ENCODE data around the gene SIGLEC9.
"Not testable (repeated sequence)": the region's sequence is repeated elsewhere in the genome, so short reads cannot be mapped to it uniquely, and the experiment has no call there.

SIGLEC9 gene

DNA sequence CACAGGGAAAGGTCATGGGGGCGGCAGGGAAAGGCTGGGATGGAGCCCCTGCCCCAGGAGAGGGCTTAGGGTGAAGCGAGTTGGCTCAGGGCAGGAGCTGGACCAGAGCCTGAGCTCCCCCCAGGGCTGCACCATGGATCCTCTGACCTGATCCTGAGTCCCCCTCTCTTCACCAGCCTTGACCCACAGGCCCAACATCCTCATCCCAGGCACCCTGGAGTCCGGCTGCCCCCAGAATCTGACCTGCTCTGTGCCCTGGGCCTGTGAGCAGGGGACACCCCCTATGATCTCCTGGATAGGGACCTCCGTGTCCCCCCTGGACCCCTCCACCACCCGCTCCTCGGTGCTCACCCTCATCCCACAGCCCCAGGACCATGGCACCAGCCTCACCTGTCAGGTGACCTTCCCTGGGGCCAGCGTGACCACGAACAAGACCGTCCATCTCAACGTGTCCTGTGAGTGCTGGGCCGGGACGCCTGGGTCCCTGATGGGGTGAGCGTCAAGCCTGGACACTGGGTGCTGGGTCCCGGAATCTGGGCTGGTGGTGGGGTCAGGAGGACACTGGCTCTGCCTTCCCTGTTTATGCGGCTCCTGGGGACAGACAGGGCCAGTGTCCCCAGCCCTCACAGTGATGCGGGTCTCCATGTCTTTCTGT is 842 bp downstream of the SIGLEC9 start:
- no peak for DNase-seq

DNA sequence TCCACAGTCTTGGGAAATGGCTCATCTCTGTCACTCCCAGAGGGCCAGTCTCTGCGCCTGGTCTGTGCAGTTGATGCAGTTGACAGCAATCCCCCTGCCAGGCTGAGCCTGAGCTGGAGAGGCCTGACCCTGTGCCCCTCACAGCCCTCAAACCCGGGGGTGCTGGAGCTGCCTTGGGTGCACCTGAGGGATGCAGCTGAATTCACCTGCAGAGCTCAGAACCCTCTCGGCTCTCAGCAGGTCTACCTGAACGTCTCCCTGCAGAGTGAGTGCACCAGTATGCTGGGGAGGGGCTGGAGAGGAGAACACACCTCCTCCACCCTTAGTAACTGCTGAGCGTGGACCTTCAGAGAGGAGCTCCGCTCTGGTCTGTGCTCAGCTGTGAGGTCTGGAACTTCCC is 2.3 kb downstream of the SIGLEC9 start:
- DNase-seq = no peak

GRCh38 chr19:51127755-51128154 is 3.0 kb downstream of the SIGLEC9 start:
- peak; percentile 60 for DNase-seq

- DNase-seq = no peak
Observed at GRCh38 chr19:51128227-51128626, 3.5 kb downstream of the SIGLEC9 start.

DNA sequence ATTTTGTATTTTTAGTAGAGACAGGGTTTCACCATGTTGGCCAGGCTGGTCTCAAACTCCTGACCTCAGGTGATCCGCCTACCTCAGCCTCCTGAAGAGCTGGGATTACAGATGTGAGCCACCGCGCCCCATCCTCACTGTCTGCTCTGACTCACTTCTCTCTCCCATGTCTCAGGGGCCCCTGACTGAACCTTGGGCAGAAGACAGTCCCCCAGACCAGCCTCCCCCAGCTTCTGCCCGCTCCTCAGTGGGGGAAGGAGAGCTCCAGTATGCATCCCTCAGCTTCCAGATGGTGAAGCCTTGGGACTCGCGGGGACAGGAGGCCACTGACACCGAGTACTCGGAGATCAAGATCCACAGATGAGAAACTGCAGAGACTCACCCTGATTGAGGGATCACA is 5.0 kb downstream of the SIGLEC9 start:
- no peak for DNase-seq

- DNase-seq = peak; percentile 73
Observed at GRCh38 chr19:51131780-51132680, 7.3 kb downstream of the SIGLEC9 start.

GRCh38 chr19:51135004-51135403 is 10.3 kb downstream of the SIGLEC9 start:
- no peak for DNase-seq

GRCh38 chr19:51135986-51136762 is 11.5 kb downstream of the SIGLEC9 start:
- DNase-seq = no peak

GRCh38 chr19:51136851-51137551 is 12.3 kb downstream of the SIGLEC9 start:
- peak; percentile 43 for DNase-seq

DNA sequence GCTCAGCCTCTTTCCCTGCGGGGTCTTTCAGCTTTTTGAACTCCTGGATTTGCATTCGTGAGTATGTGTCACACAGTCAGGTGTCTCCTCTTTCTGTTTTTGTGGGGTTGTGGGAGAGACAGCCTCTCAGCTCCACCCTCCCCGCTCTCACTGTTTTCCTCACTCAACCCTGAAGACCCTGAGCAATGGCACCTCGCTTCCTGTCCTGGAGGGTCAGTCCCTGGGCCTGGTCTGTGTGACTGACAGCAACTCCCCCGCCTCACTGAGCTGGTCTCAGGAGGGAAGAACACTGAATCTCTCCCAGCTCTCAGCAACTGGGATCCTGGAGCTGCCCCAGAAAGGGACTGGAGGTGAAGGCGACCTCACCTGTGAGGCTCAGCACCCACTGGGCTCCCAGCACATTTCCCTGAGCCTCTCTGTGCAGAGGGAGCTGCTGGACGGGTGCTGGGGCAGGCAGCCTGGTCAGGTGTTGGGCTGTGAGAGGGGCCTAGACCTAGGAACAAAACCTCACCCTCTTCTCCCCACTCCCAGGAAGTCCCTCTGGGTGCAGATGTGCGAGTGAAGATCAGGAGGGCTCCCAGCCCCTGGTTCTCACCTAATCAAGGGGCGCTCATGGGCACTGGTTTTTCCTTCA is 13.2 kb downstream of the SIGLEC9 start:
- no peak for DNase-seq

DNA sequence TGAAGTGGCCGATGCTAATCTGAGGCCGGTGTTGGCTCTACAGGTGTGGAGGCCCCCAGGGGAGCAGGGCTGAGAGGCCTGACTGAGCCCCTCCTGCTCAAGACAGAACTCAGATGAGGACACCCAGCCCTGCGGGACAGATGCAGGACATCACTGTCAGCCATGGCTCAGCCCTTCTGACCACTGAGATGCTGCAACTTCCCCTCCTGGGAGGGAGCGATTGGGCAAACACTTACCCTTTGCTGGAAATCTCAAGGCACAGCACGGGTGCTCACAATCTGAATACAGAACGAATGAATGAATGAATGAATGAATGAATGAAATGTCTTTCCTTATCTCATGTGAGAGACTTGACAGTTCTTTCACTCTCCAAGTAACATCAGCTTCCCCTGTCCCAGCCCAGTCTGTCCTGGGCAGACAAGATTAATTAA is 13.9 kb downstream of the SIGLEC9 start:
- no peak for DNase-seq

GRCh38 chr19:51139299-51140014 is 14.8 kb downstream of the SIGLEC9 start:
- no peak for DNase-seq

GRCh38 chr19:51140441-51140840 is 15.7 kb downstream of the SIGLEC9 start:
- DNase-seq = no peak

GRCh38 chr19:51141181-51141580 is 16.5 kb downstream of the SIGLEC9 start:
- DNase-seq = no peak

GRCh38 chr19:51142119-51142518 is 17.4 kb downstream of the SIGLEC9 start, which contains the start of gene SIGLEC7:
Gene SIGLEC7, plus strand, starts transcription at chr19:51142301. Its CDS starts 69 bp downstream, at chr19:51142370.
- DNase-seq = no peak

DNA sequence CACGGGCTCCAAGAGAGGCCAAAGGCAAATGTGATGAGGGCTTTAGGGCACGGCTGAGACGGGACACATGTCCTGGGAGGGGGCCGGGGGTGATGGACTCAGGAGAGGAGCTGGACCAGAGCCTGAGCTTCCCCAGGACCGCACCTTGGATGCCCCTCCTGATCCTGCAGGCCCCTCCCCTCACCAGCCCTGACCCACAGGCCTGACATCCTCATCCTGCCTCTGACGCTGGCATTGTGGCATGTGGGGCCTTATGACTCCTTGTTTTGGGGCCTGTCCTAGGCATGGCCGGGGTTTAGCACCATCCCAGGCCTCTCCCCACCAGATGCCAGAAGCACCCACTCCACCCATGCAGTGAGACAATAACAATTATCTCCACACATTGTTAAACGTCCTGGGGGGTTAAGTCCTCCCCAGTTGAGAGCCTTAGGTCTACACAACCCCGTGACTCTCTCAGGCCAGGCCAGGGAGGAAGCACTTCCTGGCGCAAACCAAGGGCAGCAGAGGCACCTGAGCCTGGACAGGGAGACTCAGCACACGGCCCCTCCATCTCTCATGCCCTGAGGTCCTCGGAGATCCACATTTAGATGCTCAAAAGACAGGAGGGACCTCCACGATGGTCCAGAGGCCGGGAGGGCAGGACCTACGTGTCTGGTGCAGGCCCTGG is 18.2 kb downstream of the SIGLEC9 start:
- DNase-seq = not testable (repeated sequence)

- no peak for DNase-seq
Observed at GRCh38 chr19:51143486-51143885, 18.8 kb downstream of the SIGLEC9 start.

GRCh38 chr19:51144482-51145045 is 19.9 kb downstream of the SIGLEC9 start:
- no peak for DNase-seq

DNA sequence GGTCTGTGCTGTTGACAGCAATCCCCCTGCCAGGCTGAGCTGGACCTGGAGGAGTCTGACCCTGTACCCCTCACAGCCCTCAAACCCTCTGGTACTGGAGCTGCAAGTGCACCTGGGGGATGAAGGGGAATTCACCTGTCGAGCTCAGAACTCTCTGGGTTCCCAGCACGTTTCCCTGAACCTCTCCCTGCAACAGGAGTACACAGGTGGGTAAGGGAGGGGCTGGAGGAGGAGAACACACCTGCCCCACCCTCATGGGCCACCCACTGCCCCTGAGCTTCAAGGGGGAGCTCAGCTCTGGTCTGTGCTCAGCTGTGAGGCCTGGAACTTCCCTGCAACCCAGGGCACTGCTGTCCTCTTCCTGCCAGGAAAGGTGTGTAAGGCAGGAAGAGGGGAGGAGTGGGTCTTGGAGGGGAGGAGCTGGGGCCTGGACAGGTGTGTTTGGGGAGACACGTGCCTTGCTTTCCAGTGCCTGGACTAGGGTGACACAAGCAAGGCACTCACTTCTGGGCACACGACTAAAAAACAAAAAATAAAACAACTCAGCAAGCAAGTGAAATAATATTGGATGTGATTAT is 21.3 kb downstream of the SIGLEC9 start:
- DNase-seq = no peak

- DNase-seq = no peak
Observed at GRCh38 chr19:51146751-51147150, 22.0 kb downstream of the SIGLEC9 start.

Measured in CD4-positive, alpha-beta T cell treated with Interleukin-17A for 4 hours (primary cell).